K562 (cell line): Measurements from ENCODE around the gene CUL1. TPM values are rescaled to one million over a fixed set of nuclear protein-coding genes. Genes with fewer than 3 reads are reported as not detected.

Experiments
- ATAC-seq: fragments of 200-7000 bp; cut with Tn5 transposase; 3 replicates; pipeline ENCODE4 v1.9.1; 2020; ENCODE audit warnings: moderate library complexity
- BruUV-seq: library from RNA; stranded (reverse); fragments of 400-500 nt; replicated peaks from 2 replicates; lab custom pipeline; 2021; lab: Mats Ljungman, UMichigan
- CTCF ChIA-PET: fragments of 300-600 bp; formaldehyde crosslinking; extraction: SDS; loops from one replicate; lab custom pipeline; 2021; ENCODE audit warnings: low intra/inter-chr PET ratio; lab: Yijun Ruan, JAX
- POLR2A ChIA-PET: fragments of 300-600, 350-650 bp; sonication (Branson Sonifier 250); formaldehyde crosslinking; extraction: SDS; loops from one replicate; lab custom pipeline; 2021; ENCODE audit warnings: antibody characterized with exemption, inconsistent platforms; lab: Yijun Ruan, JAX
- DNase-seq, 4 experiments: peaks; one replicate each; pipeline versions ENCODE4 v3.0.0 to v3.0.0-alpha.2; 2011 to 2018; ENCODE audit warnings: low spot score in 3 of 4, mixed read lengths in 3 of 4; ENCODE audit errors: extremely low read depth in 1 of 4
- FAIRE-seq: peaks from 2 replicates; lab custom pipeline; 2011; peaks lifted over from hg19 to GRCh38; lab: Jason Lieb, UNC
- H2AFZ ChIP-seq: 2 replicates; pipeline ENCODE4 v1.6.0; 2011; ENCODE audit warnings: low read depth, low read length, control low read depth, inconsistent platforms
- H3K27ac ChIP-seq: fragments of 200-600 bp; 3 replicates; pipeline ENCODE4 v1.8.0; 2011; ENCODE audit warnings: low read depth, mild to moderate bottlenecking, control low read depth, inconsistent platforms, low read length, moderate library complexity, mixed read lengths; ENCODE audit errors: extremely low read depth
- H3K27me3 ChIP-seq, 2 experiments: fragments of 300-600 bp in 1 of 2; 2 replicates in 1 of 2; 3 replicates in 1 of 2; pipeline versions ENCODE4 v1.6.0 to v1.8.0; 2011; ENCODE audit warnings: inconsistent platforms in 2 of 2, low read length in 2 of 2, mild to moderate bottlenecking in 1 of 2, mixed read lengths in 1 of 2, moderate library complexity in 1 of 2; ENCODE audit not compliant: control insufficient read depth in 2 of 2, insufficient read depth in 2 of 2
- H3K36me3 ChIP-seq: fragments of 300-600 bp; 3 replicates; pipeline ENCODE4 v1.8.0; 2011; ENCODE audit warnings: mild to moderate bottlenecking, low read length, inconsistent platforms; ENCODE audit not compliant: control insufficient read depth, insufficient read depth
- H3K4me1 ChIP-seq, 2 experiments: fragments of 200-600 bp in 1 of 2; replicated peaks in 1 of 2; 2 replicates in 1 of 2; 3 replicates in 1 of 2; pipeline versions ENCODE4 v1.5.1 to v1.8.0; 2011; ENCODE audit warnings: inconsistent platforms in 2 of 2, low read length in 2 of 2, mild to moderate bottlenecking in 1 of 2, mixed read lengths in 1 of 2, moderate library complexity in 1 of 2; ENCODE audit not compliant: control insufficient read depth in 2 of 2, insufficient read depth in 2 of 2
- H3K4me2 ChIP-seq: 2 replicates; pipeline ENCODE4 v1.6.1; 2011; ENCODE audit warnings: low read length, control low read depth, inconsistent platforms, mixed read lengths; ENCODE audit not compliant: insufficient read depth
- H3K4me3 ChIP-seq: fragments of 200-600 bp; sonication (generic), shearing (Covaris generic); 2 replicates; pipeline ENCODE4 v1.5.1; 2016; ENCODE audit warnings: control low read depth, inconsistent platforms
- H3K79me2 ChIP-seq: fragments of 200-600 bp; 3 replicates; pipeline ENCODE4 v1.8.0; 2011; ENCODE audit warnings: low read length, inconsistent platforms; ENCODE audit not compliant: control insufficient read depth, insufficient read depth
- H3K9ac ChIP-seq, 2 experiments: 2 replicates each; pipeline versions ENCODE4 v1.6.0 to v1.6.1; 2011; ENCODE audit warnings: low read depth in 2 of 2, low read length in 2 of 2, control low read depth in 1 of 2, inconsistent platforms in 1 of 2, mild to moderate bottlenecking in 1 of 2, mixed read lengths in 1 of 2; ENCODE audit not compliant: insufficient read depth in 1 of 2
- H3K9me1 ChIP-seq: one replicate; pipeline ENCODE4 v1.6.0; 2011; ENCODE audit warnings: inconsistent platforms, mild to moderate bottlenecking, low read length, moderate library complexity; ENCODE audit not compliant: control insufficient read depth, insufficient read depth
- H3K9me3 ChIP-seq: replicated peaks from 2 replicates; pipeline ENCODE4 v1.5.1; 2011; ENCODE audit warnings: low read depth, low read length, inconsistent platforms; ENCODE audit not compliant: control insufficient read depth, insufficient read depth
- H4K20me1 ChIP-seq: replicated peaks from 2 replicates; pipeline ENCODE4 v1.6.1; 2011; ENCODE audit warnings: low read length, inconsistent platforms, mixed read lengths; ENCODE audit not compliant: control insufficient read depth, insufficient read depth
- CREBBP ChIP-seq: IDR thresholded peaks from one replicate; pipeline ENCODE4 v1.6.1; 2012; ENCODE audit warnings: low read depth, mild to moderate bottlenecking, control low read depth, inconsistent platforms, low read length
- CTBP1 ChIP-seq: fragments of 450-650 bp; IDR thresholded peaks from 2 replicates; pipeline ENCODE4 v1.6.1; 2016; ENCODE audit warnings: borderline replicate concordance
- FOXK2 ChIP-seq, 2 experiments: fragments of 450-650 bp; IDR thresholded peaks in 1 of 2; conservative IDR thresholded peaks in 1 of 2; 2 replicates each; pipeline ENCODE4 v1.6.1; 2016; ENCODE audit warnings: low read depth in 2 of 2, mild to moderate bottlenecking in 1 of 2
- MTF1 ChIP-seq: fragments of 250-450 bp; sonication (Bioruptor Pico); IDR thresholded peaks from 2 replicates; pipeline ENCODE4 v1.9.0; 2021; ENCODE audit warnings: moderate library complexity, mild to moderate bottlenecking, inconsistent platforms, borderline replicate concordance
- SMARCB1 ChIP-seq: IDR thresholded peaks from 2 replicates; pipeline ENCODE4 v1.6.1; 2011; ENCODE audit warnings: improper control_type of control experiment, low read depth; ENCODE audit not compliant: insufficient read length
- ZNF184 ChIP-seq: sonication (generic); formaldehyde crosslinking; IDR thresholded peaks from 2 replicates; pipeline ENCODE4 v1.5.0; 2020; ENCODE audit warnings: missing genetic modification reagents
- ZNF316 ChIP-seq: fragments of 450-650 bp; IDR thresholded peaks from 2 replicates; pipeline ENCODE4 v1.6.1; 2016
- WGBS: fragments of 100-300 bp; shearing (Covaris generic); methylation state at CpG from one replicate; pipeline ENCODE4 v1.1.6; 2016; ENCODE audit warnings: low coverage, mixed read lengths; ENCODE audit not compliant: insufficient coverage; ENCODE audit errors: missing lambda C conversion rate; 5-methylcytosine and 5-hydroxymethylcytosine counted together
- in situ Hi-C: fragments of 300-500 bp; cut with MboI; formaldehyde crosslinking; loops from 4 replicates; pipeline ENCODE4 v1.15.0; 2018; ENCODE audit warnings: inconsistent platforms, mixed read lengths
- intact Hi-C: fragments of 100-400 bp; cut with micrococcal nuclease; formaldehyde crosslinking; loops from 2 replicates; pipeline ENCODE4 v1.14.2; 2022
- polyA plus RNA-seq, 8 experiments: library from polyadenylated mRNA; depleted of rRNA in 4 of 8; stranded (reverse) in 5 of 8; unstranded in 3 of 8; fragments of >200 nt; fragmentation: Nextera tagmentation in 2 of 8; fragmentation: Illumina TruSeq in 1 of 8; extraction: Ambion mirVana in 2 of 8; extraction: Trizol in 1 of 8; gene quantifications; 2 replicates each; pipeline versions ENCODE4 v1.2.1 to v1.2.3, GENCODE V29; 2011 to 2014; ENCODE audit warnings: inconsistent platforms in 1 of 8, missing spikeins in 1 of 8
- total RNA-seq, 7 experiments: library from RNA; depleted of rRNA in 6 of 7; stranded (reverse); fragments of >200 nt in 6 of 7; fragmentation: Illumina TruSeq in 2 of 7; extraction: Trizol in 2 of 7; gene quantifications; 2 replicates each; pipeline versions ENCODE4 v1.2.1 to v1.2.3, GENCODE V29; 2011 to 2021; ENCODE audit warnings: low replicate concordance in 1 of 7
- TF ChIP-seq, protein P1 (sequence below): fragments of 200-800 bp; sonication (Bioruptor generic); IDR thresholded peaks from 2 replicates; pipeline ENCODE4 v1.6.1; 2016; ENCODE audit warnings: missing genetic modification characterization, missing compliant biosample characterization

The CUL1 gene
- total and polyA plus RNA-seq, 9 of the 15 experiments (the other 6 are each of a cell fraction or from before 2014, with no cell fraction given) = 31.5 to 107 (median 96.5) TPM

DNA sequence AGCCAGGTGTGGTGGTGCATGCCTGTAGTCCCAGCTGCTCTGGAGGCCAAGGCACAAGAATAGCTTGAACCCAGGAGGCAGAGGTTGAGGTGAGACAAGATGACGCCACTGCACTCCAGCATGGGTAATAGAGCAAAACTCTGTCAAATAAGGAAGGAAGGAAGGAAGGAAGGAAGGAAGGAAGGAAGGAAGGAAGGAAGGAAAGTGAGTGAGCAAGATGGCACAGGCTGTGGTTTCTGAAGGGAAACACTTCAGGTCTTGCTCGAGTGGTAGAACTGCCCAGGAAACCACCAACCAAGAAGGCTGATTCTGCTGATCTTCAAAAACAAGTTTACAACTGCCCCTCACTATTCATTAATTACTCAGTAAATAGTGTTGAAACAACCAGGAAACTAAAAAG, 140.2 kb downstream of the CUL1 start:
- no peak for ATAC-seq
- H3K36me3 ChIP-seq = peaks cover 79% of the 10 kb centered on the region
- no peaks in the 10 kb centered on the region for H3K9me3 ChIP-seq
- H3K79me2 ChIP-seq = peaks cover 93% of the 10 kb centered on the region
- H4K20me1 ChIP-seq = no peaks in the 10 kb centered on the region
- in situ Hi-C loops (no loop called here), intact Hi-C loops (no loop called here)
- POLR2A ChIA-PET = interaction anchor here (0.6 to 1.7 kb wide), 2 partner anchors 13 to 137 kb away, joined by 3 to 5 read pairs; no protein-coding TSS in a partner anchor
- H3K27ac ChIP-seq = no peak overlapping the region
- no peaks in the 10 kb centered on the region for H3K9me1 ChIP-seq
- CTCF ChIA-PET = no interaction called here
- no peaks in the 10 kb centered on the region for H3K27me3 ChIP-seq
- TF ChIP-seq CREBBP (no peak), ZNF316 (0 out of 2 replicates have a peak, but pooled peaks have one; percentile 15)
- no peak overlapping the region for H2AFZ ChIP-seq
- H3K4me1 ChIP-seq = no peaks in the 10 kb centered on the region
- BruUV-seq = no TSS peak
- WGBS = 83% methylated on average over 2 of the region's 2 CpGs
- no peak overlapping the region for H3K4me2 ChIP-seq
- DNase-seq = no peak
- no peak overlapping the region for H3K4me3 ChIP-seq
- no peak overlapping the region for H3K9ac ChIP-seq
- no peak for FAIRE-seq

DNA sequence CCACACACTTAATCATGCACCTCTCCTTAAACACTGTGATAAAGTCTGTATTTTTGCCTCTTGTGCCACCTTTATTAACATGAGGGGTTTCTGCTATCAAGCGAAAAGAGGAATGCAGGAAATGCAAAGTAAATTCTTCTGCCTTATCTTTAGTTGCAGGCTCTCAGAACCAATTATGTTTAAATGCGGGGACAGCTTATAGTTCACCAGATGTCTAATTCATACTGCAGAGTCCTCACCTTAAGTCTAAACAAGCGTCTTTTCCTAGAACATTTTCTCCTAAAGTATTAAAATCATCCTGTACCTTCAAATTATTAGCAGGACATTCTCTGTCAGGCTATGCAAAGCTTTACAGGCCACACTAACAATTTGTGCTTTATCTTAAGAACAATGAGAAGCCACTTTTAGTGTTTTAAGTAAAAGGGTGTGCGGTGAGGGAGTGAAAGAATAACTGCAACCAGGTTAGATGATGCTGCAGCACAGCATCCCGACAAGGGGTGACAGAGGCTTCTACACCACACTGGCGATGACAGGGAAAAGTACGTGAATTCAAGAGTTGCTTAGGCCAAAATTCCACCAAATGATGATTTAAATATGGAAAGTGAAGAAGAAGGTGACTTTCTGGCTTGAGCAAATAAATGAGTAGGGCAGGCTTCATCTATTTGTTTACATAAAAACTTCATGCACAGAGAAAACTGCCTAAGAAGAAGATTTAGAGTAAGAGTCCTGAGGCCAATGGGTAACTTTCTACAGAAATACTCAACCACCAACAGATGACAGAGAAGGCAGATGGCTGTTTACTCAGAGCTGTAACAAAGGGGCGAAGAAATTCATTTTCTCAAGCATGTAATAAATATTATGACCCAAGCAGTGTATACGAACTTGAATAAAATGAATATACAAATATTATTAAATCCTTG, 149.4 kb downstream of the CUL1 start:
- WGBS = 14% methylated on average over 9 of the region's 9 CpGs
- H3K9me1 ChIP-seq = no peaks in the 10 kb centered on the region
- H4K20me1 ChIP-seq = peaks cover 31% of the 10 kb centered on the region
- POLR2A ChIA-PET = interaction anchor here (0.6 to 3.0 kb wide), 9 partner anchors 8 to 38 kb away, joined by 3 to 10 read pairs (median 5); no protein-coding TSS in a partner anchor
- peak; percentile 26 for FAIRE-seq
- H3K36me3 ChIP-seq = peaks cover 34% of the 10 kb centered on the region
- intact Hi-C loops (no loop called here), in situ Hi-C loops (no loop called here)
- peaks cover 24 to 61% of the 10 kb centered on the region in 2 experiments for H3K4me1 ChIP-seq
- H2AFZ ChIP-seq = no peak overlapping the region
- H3K4me2 ChIP-seq = peak overlapping the region; percentile 68
- CTCF ChIA-PET = interaction anchor here (1.3 kb wide), 1 partner anchor 11 kb away, joined by 3 read pairs; no protein-coding TSS in a partner anchor
- H3K79me2 ChIP-seq = peaks cover 97% of the 10 kb centered on the region
- no peak overlapping the region for H3K4me3 ChIP-seq
- ATAC-seq = peak; percentile 61
- H3K9me3 ChIP-seq = no peaks in the 10 kb centered on the region
- BruUV-seq = no TSS peak
- H3K27ac ChIP-seq = peak overlapping the region; percentile 14; the same call in 2 of the 3 replicates
- peak overlapping the region; percentile 12 to 31; a peak in 2 of 4 replicates for H3K9ac ChIP-seq
- H3K27me3 ChIP-seq = no peaks in the 10 kb centered on the region
- DNase-seq = peak in 3 of 4 experiments; percentile 47 to 80 (median 70)
- TF ChIP-seq ZNF184 (CRISPR knock-in tag) (no peak), MTF1 (no peak), SMARCB1 (peak; percentile 70), CTBP1 (peak; percentile 53; the same call in 1 of the 2 replicates), FOXK2 (conservative IDR thresholded peaks at IDR 0.05 in 1 of 2, IDR thresholded peaks at IDR 0.05 in 1 of 2; ENCODE audit: low read depth in 2 of 2) (0 out of 4 replicates have a peak, but pooled peaks of 1 of the 2 experiments have one; percentile 34)
- TF ChIP-seq, protein P1, sequence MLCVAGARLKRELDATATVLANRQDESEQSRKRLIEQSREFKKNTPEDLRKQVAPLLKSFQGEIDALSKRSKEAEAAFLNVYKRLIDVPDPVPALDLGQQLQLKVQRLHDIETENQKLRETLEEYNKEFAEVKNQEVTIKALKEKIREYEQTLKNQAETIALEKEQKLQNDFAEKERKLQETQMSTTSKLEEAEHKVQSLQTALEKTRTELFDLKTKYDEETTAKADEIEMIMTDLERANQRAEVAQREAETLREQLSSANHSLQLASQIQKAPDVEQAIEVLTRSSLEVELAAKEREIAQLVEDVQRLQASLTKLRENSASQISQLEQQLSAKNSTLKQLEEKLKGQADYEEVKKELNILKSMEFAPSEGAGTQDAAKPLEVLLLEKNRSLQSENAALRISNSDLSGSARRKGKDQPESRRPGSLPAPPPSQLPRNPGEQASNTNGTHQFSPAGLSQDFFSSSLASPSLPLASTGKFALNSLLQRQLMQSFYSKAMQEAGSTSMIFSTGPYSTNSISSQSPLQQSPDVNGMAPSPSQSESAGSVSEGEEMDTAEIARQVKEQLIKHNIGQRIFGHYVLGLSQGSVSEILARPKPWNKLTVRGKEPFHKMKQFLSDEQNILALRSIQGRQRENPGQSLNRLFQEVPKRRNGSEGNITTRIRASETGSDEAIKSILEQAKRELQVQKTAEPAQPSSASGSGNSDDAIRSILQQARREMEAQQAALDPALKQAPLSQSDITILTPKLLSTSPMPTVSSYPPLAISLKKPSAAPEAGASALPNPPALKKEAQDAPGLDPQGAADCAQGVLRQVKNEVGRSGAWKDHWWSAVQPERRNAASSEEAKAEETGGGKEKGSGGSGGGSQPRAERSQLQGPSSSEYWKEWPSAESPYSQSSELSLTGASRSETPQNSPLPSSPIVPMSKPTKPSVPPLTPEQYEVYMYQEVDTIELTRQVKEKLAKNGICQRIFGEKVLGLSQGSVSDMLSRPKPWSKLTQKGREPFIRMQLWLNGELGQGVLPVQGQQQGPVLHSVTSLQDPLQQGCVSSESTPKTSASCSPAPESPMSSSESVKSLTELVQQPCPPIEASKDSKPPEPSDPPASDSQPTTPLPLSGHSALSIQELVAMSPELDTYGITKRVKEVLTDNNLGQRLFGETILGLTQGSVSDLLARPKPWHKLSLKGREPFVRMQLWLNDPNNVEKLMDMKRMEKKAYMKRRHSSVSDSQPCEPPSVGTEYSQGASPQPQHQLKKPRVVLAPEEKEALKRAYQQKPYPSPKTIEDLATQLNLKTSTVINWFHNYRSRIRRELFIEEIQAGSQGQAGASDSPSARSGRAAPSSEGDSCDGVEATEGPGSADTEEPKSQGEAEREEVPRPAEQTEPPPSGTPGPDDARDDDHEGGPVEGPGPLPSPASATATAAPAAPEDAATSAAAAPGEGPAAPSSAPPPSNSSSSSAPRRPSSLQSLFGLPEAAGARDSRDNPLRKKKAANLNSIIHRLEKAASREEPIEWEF (CRISPR knock-in tag) = no peak
